Thymus (tissue), 11 donors: Measurements from ENCODE around the gene CHAC1. TPM values are rescaled to one million over a fixed set of nuclear protein-coding genes. Genes with fewer than 3 reads are reported as not detected.

Experiments used
- DNase-seq, 9 donors: peaks; one replicate each; pipeline ENCODE4 v3.0.0-alpha.2; 2013; ENCODE audit warnings: low spot score in 9 of 9, low read depth in 6 of 9, missing footprints in 1 of 9
- H3K27ac ChIP-seq, 2 donors: one replicate each; pipeline ENCODE4 v1.5.1; 2013; ENCODE audit warnings: control low read depth in 1 of 2, low read depth in 1 of 2, low read length in 1 of 2, mild to moderate bottlenecking in 1 of 2, moderate library complexity in 1 of 2
- H3K27me3 ChIP-seq, 2 donors: one replicate each; pipeline ENCODE4 v1.5.1; 2013; ENCODE audit warnings: low read length in 1 of 2; ENCODE audit not compliant: control insufficient read depth in 2 of 2, insufficient read depth in 1 of 2
- H3K36me3 ChIP-seq, 2 donors: one replicate each; pipeline ENCODE4 v1.5.1; 2013; ENCODE audit warnings: low read length in 1 of 2, mild to moderate bottlenecking in 1 of 2, moderate library complexity in 1 of 2; ENCODE audit not compliant: control insufficient read depth in 2 of 2, insufficient read depth in 2 of 2
- H3K4me1 ChIP-seq, 2 donors: one replicate each; pipeline ENCODE4 v1.5.1; 2013; ENCODE audit warnings: low read length in 2 of 2; ENCODE audit not compliant: control insufficient read depth in 2 of 2, insufficient read depth in 2 of 2
- H3K4me3 ChIP-seq, 2 donors: one replicate each; pipeline ENCODE4 v1.5.1; 2013; ENCODE audit warnings: low read length in 2 of 2, control low read depth in 1 of 2, mild to moderate bottlenecking in 1 of 2
- H3K9me3 ChIP-seq, 2 donors: one replicate each; pipeline ENCODE4 v1.5.1; 2013; ENCODE audit warnings: low read length in 1 of 2, mild to moderate bottlenecking in 1 of 2; ENCODE audit not compliant: control insufficient read depth in 2 of 2, insufficient read depth in 1 of 2
- WGBS: extraction: QIAGEN DNeasy Blood & Tissue Kit; methylation state at CpG from one replicate; pipeline ENCODE4 v1.1.7; 2013; 5-methylcytosine and 5-hydroxymethylcytosine counted together
- polyA plus RNA-seq: library from polyadenylated mRNA; stranded (reverse); fragments of 200-250 nt; gene quantifications from one replicate; pipeline ENCODE4 v1.2.3, GENCODE V29; 2013
- total RNA-seq: library from RNA; stranded (reverse); fragments of 120-200 nt; gene quantifications from one replicate; pipeline ENCODE4 v1.2.4, GENCODE V29; 2013
- donor health status: healthy.

The CHAC1 gene
- total and polyA plus RNA-seq, 2 donors, result 0.47 to 1.9 TPM

DNA sequence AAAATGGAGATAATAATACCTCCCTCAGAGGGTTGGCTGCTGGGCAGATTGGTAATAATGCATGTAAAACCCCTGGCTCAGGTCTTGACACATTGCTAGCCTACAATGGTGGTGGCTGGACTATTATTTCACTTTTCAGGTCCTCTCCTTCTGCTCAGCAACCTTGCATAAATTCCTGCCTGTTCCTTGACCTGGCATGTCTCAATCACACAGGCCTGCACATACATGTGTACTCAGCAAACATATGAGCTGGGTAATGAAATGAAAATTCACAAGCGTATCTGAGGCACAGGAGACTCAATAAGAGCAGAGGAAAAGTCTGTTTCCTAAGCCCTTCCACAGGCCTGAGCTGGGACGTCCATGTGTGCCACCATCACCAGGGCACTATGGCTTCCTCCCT lies 41.6 kb upstream of the CHAC1 start:
- Histone ChIP-seq H3K27ac (no peak overlapping the region), H3K36me3 (no peaks in the 10 kb centered on the region), H3K9me3 (peaks cover 0 to 2% of the 10 kb centered on the region in 2 donors), H3K4me1 (peaks cover 8 to 37% of the 10 kb centered on the region in 2 donors), H3K4me3 (no peak overlapping the region), H3K27me3 (no peaks in the 10 kb centered on the region)
- 96% methylated on average over 2 of the region's 2 CpGs for WGBS
- DNase-seq, result no peak

DNA sequence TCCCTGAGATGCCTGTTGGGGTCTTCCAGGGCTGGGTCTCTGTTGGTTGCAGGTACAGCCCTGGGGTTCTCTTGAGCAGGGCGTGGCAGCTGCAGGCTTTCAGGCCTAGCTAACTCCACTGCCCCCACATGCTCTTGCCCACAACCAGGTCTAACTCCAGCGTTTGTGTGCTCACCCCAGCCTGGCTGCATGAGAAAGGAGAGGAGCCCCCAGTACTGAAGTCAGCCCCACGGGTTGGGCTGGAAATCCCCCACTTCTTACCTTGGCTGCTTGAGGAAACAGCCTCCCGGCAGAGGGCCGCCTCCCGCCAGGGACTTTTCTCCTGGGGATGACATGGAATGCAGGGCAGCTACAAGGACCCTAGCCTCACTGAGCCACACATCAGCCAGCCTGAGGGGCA lies 40.8 kb upstream of the CHAC1 start:
- DNase-seq, result no peak
- H3K4me3 ChIP-seq, result no peak overlapping the region
- H3K27ac ChIP-seq, result peak overlapping the region in 1 of 2 donors; percentile 26
- H3K27me3 ChIP-seq, result no peaks in the 10 kb centered on the region
- H3K9me3 ChIP-seq, result no peaks in the 10 kb centered on the region
- 85% methylated on average over 6 of the region's 6 CpGs for WGBS
- peaks cover under 1 to 29% of the 10 kb centered on the region in 2 donors for H3K4me1 ChIP-seq
- H3K36me3 ChIP-seq, result no peaks in the 10 kb centered on the region

DNA sequence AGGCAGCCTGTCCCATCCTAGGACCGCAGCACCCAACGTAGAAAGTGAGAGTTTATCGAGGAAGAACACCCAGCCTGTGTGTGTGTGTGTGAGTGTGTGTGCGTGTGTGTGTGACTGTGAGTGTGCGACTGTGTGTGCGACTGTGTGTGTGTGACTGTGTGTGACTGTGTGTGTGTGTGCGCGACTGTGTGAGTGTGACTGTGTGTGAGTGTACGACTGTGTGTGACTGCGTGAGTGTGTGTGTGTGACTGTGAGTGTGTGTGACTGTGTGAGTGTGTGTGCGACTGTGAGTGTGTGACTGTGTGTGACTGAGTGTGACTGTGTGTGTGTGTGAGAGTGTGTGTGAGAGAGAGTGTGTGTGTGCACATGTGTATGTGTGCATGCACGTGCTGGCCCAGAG lies 39.3 kb upstream of the CHAC1 start:
- H3K36me3 ChIP-seq, result no peaks in the 10 kb centered on the region
- no peak overlapping the region for H3K27ac ChIP-seq
- no peak overlapping the region for H3K4me3 ChIP-seq
- H3K4me1 ChIP-seq, result peaks cover 0 to 20% of the 10 kb centered on the region in 2 donors
- WGBS, result 98% methylated on average over 12 of the region's 12 CpGs
- DNase-seq, result no peak
- H3K9me3 ChIP-seq, result no peaks in the 10 kb centered on the region
- H3K27me3 ChIP-seq, result peaks cover 0 to 2% of the 10 kb centered on the region in 2 donors

DNA sequence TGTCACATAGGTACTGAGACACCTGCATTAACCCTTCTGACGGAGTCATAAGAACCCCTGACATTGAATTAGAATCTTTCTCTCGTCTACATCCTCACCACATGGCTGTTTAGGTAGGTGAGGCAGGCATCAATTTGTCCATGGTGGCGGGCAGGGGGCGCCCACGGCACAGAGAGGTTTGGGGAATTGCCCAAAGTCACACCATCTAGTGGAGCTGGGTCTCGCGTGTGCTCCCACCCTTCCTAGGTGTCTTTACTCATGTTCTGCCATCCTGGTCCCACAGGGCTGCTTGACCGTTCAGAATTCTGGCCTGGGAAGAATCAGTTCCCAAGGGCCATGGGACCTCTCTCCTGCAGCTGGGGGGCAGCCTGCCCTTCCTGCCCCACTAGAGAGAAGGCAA lies 38.8 kb upstream of the CHAC1 start:
- no peak overlapping the region for H3K27ac ChIP-seq
- no peak for DNase-seq
- WGBS, result 89% methylated on average over 8 of the region's 8 CpGs
- H3K4me1 ChIP-seq, result peaks cover 0 to 17% of the 10 kb centered on the region in 2 donors
- H3K9me3 ChIP-seq, result no peaks in the 10 kb centered on the region
- no peaks in the 10 kb centered on the region for H3K36me3 ChIP-seq
- H3K4me3 ChIP-seq, result no peak overlapping the region
- H3K27me3 ChIP-seq, result peaks cover 0 to 2% of the 10 kb centered on the region in 2 donors

DNA sequence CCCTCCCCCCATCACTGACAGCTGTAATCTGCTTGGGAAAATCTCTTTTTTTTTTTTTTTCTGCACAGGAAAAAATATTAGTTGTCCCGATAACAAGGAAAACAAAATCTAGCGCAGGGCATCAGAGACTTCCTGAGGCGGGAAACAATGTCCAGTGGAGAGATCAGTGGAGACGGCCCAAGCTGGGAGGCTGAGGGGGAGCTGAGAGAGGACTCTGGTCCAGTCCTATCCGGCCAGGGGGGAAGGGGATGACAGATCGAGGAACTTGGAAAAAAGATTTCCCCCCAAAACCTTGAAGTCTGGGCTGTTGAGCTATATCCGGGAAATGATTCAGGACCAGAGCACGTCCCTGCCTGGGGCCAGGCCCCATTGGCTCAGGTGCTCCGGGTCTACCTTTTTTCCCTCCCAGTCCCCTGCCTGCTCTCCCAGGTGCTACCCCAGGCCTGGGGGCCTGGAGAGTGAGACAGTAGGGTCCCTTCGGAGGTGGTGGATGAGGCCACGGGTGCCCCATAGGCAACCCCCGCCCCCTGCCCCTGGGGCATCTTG lies 38.1 kb upstream of the CHAC1 start:
- Histone ChIP-seq H3K27me3 (peaks cover 0 to 2% of the 10 kb centered on the region in 2 donors), H3K4me1 (peaks cover 0 to 12% of the 10 kb centered on the region in 2 donors), H3K36me3 (no peaks in the 10 kb centered on the region), H3K4me3 (no peak overlapping the region), H3K27ac (no peak overlapping the region), H3K9me3 (no peaks in the 10 kb centered on the region)
- DNase-seq, result no peak
- 96% methylated on average over 12 of the region's 12 CpGs for whole genome bisulfite sequencing

DNA sequence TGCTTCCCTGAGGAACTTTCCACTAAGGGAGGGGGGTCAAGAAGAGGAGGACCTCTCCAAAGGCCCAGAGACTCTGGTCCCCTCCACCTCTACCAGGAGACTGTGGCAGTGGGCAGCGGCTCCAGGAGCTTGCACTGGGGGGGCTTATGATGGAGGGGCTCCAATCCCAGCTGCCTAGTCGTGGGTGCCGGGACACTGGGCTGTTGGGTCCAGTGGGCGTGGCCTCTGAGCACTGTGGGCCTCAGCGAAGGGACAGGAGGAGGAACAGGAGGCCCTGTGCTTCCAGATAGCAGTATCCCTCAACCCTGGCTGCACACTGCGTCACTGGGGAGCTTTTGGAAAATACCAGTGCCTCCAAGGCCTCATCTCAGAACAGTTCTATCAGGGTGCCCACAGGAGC lies 37.6 kb upstream of the CHAC1 start:
- DNase-seq, result no peak
- Histone ChIP-seq H3K36me3 (no peaks in the 10 kb centered on the region), H3K4me1 (peaks cover 0 to 12% of the 10 kb centered on the region in 2 donors), H3K27ac (no peak overlapping the region), H3K9me3 (no peaks in the 10 kb centered on the region), H3K27me3 (peaks cover 0 to 2% of the 10 kb centered on the region in 2 donors), H3K4me3 (no peak overlapping the region)
- 84% methylated on average over 6 of the region's 6 CpGs for WGBS

DNA sequence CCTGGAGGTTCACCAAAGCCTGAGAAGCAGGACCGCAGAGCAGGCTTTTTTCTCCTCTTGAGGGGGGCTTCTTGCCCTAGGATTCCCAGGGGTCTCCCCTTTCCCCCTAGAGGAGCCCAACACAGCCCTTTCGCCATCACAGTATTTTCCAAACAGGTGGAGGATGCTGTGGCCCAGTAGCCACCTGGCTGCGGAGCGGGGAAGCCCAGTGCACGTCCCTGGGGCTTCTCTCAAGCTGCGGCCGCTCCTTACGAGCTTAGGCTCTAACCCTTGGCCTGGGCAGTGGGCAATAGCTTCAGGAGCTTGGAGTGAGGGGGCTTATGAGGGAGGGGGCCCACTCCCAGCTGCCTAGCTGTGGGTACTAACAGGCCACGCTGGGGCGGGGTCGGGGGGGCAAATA lies 35.7 kb upstream of the CHAC1 start:
- WGBS, result 86% methylated on average over 11 of the region's 11 CpGs
- DNase-seq, result no peak
- H3K4me3 ChIP-seq, result no peak overlapping the region
- no peaks in the 10 kb centered on the region for H3K36me3 ChIP-seq
- H3K4me1 ChIP-seq, result no peaks in the 10 kb centered on the region
- no peaks in the 10 kb centered on the region for H3K9me3 ChIP-seq
- no peak overlapping the region for H3K27ac ChIP-seq
- H3K27me3 ChIP-seq, result peaks cover 0 to 7% of the 10 kb centered on the region in 2 donors

DNA sequence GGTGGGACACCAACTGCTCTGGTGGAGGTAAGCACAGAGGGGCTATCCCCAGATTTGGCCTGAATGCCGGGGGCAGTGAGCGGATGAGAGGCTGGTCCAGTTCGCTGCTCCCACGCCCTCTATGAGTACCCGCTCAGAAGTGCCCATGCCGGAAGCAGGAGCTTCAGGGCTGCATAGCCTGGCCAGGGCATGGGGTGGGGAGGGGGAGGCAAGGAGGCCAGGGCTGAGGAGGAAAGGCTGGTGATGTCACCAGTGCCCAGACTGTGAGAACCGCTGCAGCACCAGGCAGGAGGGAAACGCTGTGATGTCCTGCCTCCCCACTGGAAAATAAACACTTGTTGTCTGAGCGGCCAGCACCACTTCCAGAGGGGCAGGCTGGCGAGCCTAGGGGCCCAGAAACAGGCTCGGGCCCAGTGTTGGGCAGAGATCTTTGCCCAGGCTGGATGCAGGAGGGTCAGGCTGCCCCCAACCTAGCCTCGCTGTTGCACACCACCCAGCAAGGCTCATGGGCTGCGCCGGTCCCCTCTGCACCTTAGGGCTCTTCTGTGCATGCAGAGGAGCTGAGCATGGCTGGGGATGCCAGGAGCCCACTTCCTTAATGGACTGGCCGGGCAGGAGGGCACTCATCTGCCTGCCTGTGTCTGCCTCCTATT lies 35.0 kb upstream of the CHAC1 start:
- H3K9me3 ChIP-seq, result peaks cover 0 to 3% of the 10 kb centered on the region in 2 donors
- DNase-seq, result no peak
- no peaks in the 10 kb centered on the region for H3K4me1 ChIP-seq
- H3K27ac ChIP-seq, result peak overlapping the region in 1 of 2 donors; percentile 20
- H3K27me3 ChIP-seq, result peaks cover 0 to 14% of the 10 kb centered on the region in 2 donors
- no peak overlapping the region for H3K4me3 ChIP-seq
- no peaks in the 10 kb centered on the region for H3K36me3 ChIP-seq
- 95% methylated on average over 15 of the region's 15 CpGs for WGBS

DNA sequence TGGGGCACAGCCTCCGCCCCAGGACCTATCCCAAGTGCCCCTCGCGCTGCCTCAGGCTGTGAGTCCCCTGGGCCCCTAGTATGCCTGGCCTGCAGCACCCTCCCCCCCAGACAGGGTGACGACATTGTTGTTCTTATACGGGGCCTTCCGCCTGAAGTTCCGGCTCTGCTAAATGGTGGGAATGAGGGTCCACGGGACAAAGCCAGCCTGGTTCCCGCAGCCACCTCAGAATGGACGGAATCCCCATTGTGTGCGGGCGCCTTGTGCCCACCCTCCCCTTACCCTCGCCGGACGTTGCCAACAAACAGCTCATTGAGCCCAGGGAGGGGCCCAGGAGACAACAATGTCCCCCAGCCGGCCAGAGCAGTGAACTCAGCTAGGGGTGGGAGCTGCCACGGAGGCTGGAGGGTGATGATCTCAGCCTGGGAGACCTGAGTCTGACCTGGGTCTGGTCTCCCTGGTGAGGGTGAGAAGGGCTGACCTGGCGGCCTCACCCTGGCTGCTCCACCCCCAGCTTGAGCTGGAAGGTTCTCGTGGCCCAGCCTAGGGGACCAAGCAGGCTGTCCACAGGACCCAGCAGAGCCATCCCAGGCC lies 34.4 kb upstream of the CHAC1 start:
- DNase-seq, result no peak
- Histone ChIP-seq H3K27ac (no peak overlapping the region), H3K27me3 (peaks cover 3 to 20% of the 10 kb centered on the region in 2 donors), H3K4me1 (no peaks in the 10 kb centered on the region), H3K9me3 (peaks cover 0 to 6% of the 10 kb centered on the region in 2 donors), H3K4me3 (no peak overlapping the region), H3K36me3 (no peaks in the 10 kb centered on the region)
- 95% methylated on average over 19 of the region's 19 CpGs for WGBS
